Gastrocnemius medialis (tissue), 4 donors: ENCODE data around the gene GC.

ENCODE experiments used
- POLR2A ChIP-seq, 2 donors: fragments of 450-650 bp; IDR thresholded peaks; one replicate each; pipeline ENCODE4 v1.6.1; 2017; ENCODE audit warnings: antibody characterized with exemption in 2 of 2, mild to moderate bottlenecking in 2 of 2, moderate library complexity in 2 of 2
- TF ChIP-seq, protein P1 (sequence below), 5 experiments: fragments of 450-650 bp in 3 of 5; fragments of 200-600 bp in 2 of 5; sonication (generic) in 2 of 5; IDR thresholded peaks in 4 of 5; conservative IDR thresholded peaks in 1 of 5; 1 replicate in 4 of 5; 2 replicates in 1 of 5; pipeline ENCODE4 v1.5.1; 2016 to 2019; ENCODE audit warnings: antibody characterized with exemption in 5 of 5, mild to moderate bottlenecking in 3 of 5, moderate library complexity in 3 of 5

DNA sequence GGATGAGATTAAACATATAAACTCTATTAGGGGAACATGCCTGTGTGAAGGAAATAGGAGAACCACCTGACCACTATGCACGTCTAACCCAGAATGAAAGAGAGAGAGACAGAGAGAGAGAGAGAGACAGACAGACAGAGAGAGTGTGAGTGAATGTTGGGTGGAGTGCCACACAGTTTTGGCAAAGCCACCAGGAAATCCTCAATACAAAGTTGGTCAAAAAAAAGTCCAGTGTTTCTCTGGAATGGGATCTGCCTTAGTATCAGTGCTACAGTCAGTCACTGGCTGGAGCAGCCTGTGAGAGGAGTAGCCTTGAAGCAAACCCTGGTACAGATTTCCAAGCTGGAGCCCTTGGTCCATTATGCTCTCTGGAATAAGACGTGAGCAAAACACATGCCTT lies 91.7 kb downstream of the GC start:
- TF ChIP-seq, protein P1, sequence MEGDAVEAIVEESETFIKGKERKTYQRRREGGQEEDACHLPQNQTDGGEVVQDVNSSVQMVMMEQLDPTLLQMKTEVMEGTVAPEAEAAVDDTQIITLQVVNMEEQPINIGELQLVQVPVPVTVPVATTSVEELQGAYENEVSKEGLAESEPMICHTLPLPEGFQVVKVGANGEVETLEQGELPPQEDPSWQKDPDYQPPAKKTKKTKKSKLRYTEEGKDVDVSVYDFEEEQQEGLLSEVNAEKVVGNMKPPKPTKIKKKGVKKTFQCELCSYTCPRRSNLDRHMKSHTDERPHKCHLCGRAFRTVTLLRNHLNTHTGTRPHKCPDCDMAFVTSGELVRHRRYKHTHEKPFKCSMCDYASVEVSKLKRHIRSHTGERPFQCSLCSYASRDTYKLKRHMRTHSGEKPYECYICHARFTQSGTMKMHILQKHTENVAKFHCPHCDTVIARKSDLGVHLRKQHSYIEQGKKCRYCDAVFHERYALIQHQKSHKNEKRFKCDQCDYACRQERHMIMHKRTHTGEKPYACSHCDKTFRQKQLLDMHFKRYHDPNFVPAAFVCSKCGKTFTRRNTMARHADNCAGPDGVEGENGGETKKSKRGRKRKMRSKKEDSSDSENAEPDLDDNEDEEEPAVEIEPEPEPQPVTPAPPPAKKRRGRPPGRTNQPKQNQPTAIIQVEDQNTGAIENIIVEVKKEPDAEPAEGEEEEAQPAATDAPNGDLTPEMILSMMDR (IDR thresholded peaks at IDR 0.05 in 4 of 5, conservative IDR thresholded peaks at IDR 0.05 in 1 of 5): no peak
- no peak for TF ChIP-seq POLR2A (IDR thresholded peaks at IDR 0.05)
